AG04449 (cell line): ENCODE data around the gene NUP43.

Experiments used
- CTCF ChIA-PET: fragments of 350-600 bp; formaldehyde crosslinking; extraction: SDS; loops from one replicate; lab custom pipeline; 2021; ENCODE audit warnings: antibody characterized with exemption; lab: Yijun Ruan, JAX
- POLR2A ChIA-PET: fragments of 400-600, 350-600 bp; formaldehyde crosslinking; extraction: SDS; loops from one replicate; lab custom pipeline; 2020; ENCODE audit warnings: antibody characterized with exemption, inconsistent platforms; lab: Yijun Ruan, JAX
- DNase-seq: peaks from one replicate; pipeline ENCODE4 v3.0.0-alpha.2; 2010; ENCODE audit warnings: low read depth, low spot score
- H3K4me3 ChIP-seq: 2 replicates; pipeline ENCODE4 v1.5.1; 2011; ENCODE audit warnings: low read depth, mild to moderate bottlenecking, control low read depth, low read length
- TF ChIP-seq, protein P1 (sequence below): IDR thresholded peaks from one replicate; pipeline ENCODE4 v1.5.1; 2011; ENCODE audit warnings: mild to moderate bottlenecking, moderate library complexity, low read length, control low read depth, inconsistent platforms; ENCODE audit not compliant: insufficient read depth; ENCODE audit errors: missing control alignments

The NUP43 gene

GRCh38 chr6:149729824-149730223, 16.5 kb downstream of the NUP43 start:
- no peak overlapping the region for H3K4me3 ChIP-seq
- no peak for DNase-seq
- POLR2A ChIA-PET: interaction anchor here (0.7 kb wide), 1 partner anchor 13 kb away, joined by 3 read pairs; no protein-coding TSS in a partner anchor
- CTCF ChIA-PET: no interaction called here
- TF ChIP-seq, protein P1, sequence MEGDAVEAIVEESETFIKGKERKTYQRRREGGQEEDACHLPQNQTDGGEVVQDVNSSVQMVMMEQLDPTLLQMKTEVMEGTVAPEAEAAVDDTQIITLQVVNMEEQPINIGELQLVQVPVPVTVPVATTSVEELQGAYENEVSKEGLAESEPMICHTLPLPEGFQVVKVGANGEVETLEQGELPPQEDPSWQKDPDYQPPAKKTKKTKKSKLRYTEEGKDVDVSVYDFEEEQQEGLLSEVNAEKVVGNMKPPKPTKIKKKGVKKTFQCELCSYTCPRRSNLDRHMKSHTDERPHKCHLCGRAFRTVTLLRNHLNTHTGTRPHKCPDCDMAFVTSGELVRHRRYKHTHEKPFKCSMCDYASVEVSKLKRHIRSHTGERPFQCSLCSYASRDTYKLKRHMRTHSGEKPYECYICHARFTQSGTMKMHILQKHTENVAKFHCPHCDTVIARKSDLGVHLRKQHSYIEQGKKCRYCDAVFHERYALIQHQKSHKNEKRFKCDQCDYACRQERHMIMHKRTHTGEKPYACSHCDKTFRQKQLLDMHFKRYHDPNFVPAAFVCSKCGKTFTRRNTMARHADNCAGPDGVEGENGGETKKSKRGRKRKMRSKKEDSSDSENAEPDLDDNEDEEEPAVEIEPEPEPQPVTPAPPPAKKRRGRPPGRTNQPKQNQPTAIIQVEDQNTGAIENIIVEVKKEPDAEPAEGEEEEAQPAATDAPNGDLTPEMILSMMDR: no peak

- no peak overlapping the region for H3K4me3 ChIP-seq
- DNase-seq: no peak
- ChIA-PET POLR2A (no interaction called here), CTCF (no interaction called here)
- TF ChIP-seq, protein P1: no peak
Measured at GRCh38 chr6:149728499-149729234, 17.7 kb downstream of the NUP43 start.

DNA sequence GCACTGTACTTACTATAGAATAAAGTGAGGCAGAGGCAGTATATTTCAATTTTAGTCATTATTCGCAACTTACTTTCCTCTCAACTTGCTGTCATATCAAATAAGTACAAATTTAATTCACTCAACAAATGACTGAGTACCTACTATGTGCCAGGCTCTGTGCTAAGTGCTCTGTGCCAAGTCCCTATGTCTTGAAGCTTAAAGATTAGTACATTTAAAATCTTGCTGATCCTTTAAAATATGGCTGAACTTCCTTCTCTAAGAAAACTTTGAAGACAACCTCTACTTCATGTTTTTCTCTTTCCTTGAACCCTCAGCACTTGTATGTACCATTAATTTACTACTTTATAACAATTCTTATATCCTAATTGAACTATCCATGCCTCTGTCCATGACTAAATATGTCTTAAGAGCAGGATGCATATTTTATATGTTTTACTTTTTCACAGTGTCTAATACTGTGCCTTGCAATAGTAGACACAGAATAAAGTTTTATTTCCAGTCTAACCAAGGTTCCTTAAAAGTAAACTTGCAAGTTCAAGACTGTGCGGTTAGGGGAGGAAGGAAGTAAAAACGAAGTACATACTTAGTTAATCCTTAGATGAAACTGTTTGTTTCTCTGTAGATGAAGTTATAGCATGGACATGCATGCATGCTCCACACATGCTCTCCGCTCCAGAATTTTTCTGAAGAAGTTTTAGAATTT, 18.4 kb downstream of the NUP43 start:
- ChIA-PET CTCF (interaction anchor here (5.3 kb wide), 1 partner anchor 19 kb away, joined by 25 read pairs; the partner anchor contains the start of gene NUP43), POLR2A (no interaction called here)
- H3K4me3 ChIP-seq: no peak overlapping the region
- TF ChIP-seq, protein P1: no peak
- DNase-seq: no peak

GRCh38 chr6:149725785-149726184, 20.5 kb downstream of the NUP43 start:
- DNase-seq: no peak
- TF ChIP-seq, protein P1: no peak
- ChIA-PET POLR2A (no interaction called here), CTCF (interaction anchor here (1.1 to 5.3 kb wide), 3 partner anchors 8 to 21 kb away, joined by 3 to 25 read pairs (median 22); partner anchors contain the start of gene NUP43)
- H3K4me3 ChIP-seq: no peak overlapping the region

- TF ChIP-seq, protein P1: peak; percentile 76
- H3K4me3 ChIP-seq: no peak overlapping the region
- DNase-seq: no peak
- ChIA-PET POLR2A (no interaction called here), CTCF (interaction anchor here (0.6 to 5.3 kb wide), 12 partner anchors 7 to 204 kb away, joined by 3 to 25 read pairs (median 4); partner anchors contain the start of gene NUP43)
Measured at GRCh38 chr6:149723771-149724417, 22.4 kb downstream of the NUP43 start.
